ENCODE measurements around the gene PTPN11. TPM values are rescaled to one million over a fixed set of nuclear protein-coding genes. Genes with fewer than 3 reads are reported as not detected.

The PTPN11 gene
- total RNA-seq, 2 experiments from 2014 or later: 44.6 to 46.4 TPM

DNA sequence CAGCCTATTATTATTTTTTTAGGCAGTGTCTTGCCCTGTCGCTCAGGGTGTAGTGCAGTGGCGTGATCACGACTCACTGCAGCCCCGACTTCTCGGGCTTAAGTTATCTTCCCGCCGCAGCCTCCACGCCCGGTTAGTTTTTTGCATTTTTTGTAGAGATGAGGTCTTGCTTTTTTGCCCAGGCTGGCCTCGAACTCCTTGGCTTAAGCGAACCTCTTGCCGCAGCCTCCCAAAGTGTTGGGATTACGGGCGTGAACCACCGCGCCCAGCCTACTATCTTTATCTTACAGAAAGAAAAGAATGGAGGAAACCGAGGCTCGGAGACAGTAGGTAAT is 507 bp upstream of the PTPN11 start:
- Mint-ChIP-seq H3K27ac (peak overlapping the region; percentile 99), H3K9me3 (no peaks in the 10 kb centered on the region), H3K36me3 (ENCODE audit: low read depth) (peaks cover 6% of the 10 kb centered on the region), H3K4me3 (peak overlapping the region; percentile 97), H3K27me3 (no peaks in the 10 kb centered on the region), H3K4me1 (ENCODE audit: low read depth) (peaks cover 40% of the 10 kb centered on the region)
- CTCF ChIA-PET: no interaction called here
- Histone ChIP-seq H3K4me3 (ENCODE audit: low read length) (peak overlapping the region; percentile 79), H3K4me1 (ENCODE audit: insufficient read depth, low read length) (peaks cover 35% of the 10 kb centered on the region), H3K36me3 (ENCODE audit: insufficient read depth, low read length) (no peaks in the 10 kb centered on the region), H3K27ac (ENCODE audit: low read depth in 1 of 2, low read length in 2 of 2) (peak overlapping the region; percentile 83 to 88), H3K27me3 (ENCODE audit: control insufficient read depth in 1 of 2, insufficient read depth in 2 of 2, low read length in 2 of 2) (no peaks in the 10 kb centered on the region), H3K9me3 (ENCODE audit: control insufficient read depth in 1 of 2, insufficient read depth in 1 of 2, low read length in 2 of 2) (no peaks in the 10 kb centered on the region)
- DNase-seq: peak in 2 of 14 experiments; percentile 2 to 6
- TF ChIP-seq, protein P1, sequence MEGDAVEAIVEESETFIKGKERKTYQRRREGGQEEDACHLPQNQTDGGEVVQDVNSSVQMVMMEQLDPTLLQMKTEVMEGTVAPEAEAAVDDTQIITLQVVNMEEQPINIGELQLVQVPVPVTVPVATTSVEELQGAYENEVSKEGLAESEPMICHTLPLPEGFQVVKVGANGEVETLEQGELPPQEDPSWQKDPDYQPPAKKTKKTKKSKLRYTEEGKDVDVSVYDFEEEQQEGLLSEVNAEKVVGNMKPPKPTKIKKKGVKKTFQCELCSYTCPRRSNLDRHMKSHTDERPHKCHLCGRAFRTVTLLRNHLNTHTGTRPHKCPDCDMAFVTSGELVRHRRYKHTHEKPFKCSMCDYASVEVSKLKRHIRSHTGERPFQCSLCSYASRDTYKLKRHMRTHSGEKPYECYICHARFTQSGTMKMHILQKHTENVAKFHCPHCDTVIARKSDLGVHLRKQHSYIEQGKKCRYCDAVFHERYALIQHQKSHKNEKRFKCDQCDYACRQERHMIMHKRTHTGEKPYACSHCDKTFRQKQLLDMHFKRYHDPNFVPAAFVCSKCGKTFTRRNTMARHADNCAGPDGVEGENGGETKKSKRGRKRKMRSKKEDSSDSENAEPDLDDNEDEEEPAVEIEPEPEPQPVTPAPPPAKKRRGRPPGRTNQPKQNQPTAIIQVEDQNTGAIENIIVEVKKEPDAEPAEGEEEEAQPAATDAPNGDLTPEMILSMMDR (IDR thresholded peaks at IDR 0.05): no peak
- ATAC-seq (ENCODE audit: poor library complexity): no peak
- POLR2A ChIA-PET: interaction anchor here (0.6 to 1.3 kb wide), 7 partner anchors 10 to 577 kb away, joined by 3 to 4 read pairs (median 3); partner anchors contain the start of gene TRAFD1
- intact Hi-C loops (cut with DNase I, micrococcal nuclease): loop anchor here (1.0 to 5.0 kb wide), 4 partner anchors 8 to 819 kb away; partner anchors contain the start of genes ATXN2 (in 1 of the 2), MAPKAPK5 (in 1 of the 2) and RPL6 (in 1 of the 2)

DNA sequence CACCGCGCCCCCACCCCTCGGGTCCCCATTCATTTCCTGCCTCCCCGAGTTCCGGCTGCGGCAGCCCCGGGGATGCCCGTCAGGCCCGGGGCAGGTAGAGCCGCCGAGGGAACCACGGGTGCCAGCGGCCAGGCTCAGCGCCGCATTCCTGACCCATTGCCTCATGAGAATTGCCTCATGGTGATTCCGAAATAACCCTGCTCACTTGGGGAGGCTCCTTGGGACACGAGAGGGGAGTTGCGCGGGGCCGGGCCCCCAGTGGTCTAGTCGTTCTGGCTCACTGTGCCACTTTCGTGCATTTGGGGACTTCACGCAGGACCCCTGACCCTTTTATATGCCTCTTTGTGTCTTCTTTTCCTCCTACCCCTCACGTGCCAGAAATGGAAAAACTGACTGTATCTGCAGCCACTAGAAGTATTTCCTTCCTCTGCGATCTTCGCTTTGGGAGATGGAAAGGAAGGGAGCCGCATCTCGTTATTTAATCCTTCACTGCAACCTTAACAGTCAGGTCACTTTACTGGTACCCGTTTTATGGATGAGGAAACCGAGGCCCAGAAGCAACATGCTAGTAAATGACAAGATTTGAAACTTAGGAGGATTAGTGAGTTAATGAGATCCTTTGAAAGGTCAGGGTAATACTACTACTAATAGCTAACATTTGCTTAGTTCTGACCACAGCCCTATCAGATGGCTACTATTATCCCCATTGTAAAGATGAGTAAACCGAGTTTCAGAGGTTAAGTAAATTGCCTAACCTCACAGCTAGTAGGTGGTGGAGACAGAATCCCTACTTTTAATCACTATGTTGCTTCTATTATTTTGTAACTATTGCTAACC is 768 bp downstream of the PTPN11 start:
- POLR2A ChIA-PET: interaction anchor here (0.8 to 1.3 kb wide), 4 partner anchors 16 to 735 kb away, joined by 3 to 4 read pairs (median 4); no protein-coding TSS in a partner anchor
- peaks cover 11% of the 10 kb centered on the region for H3K36me3 Mint-ChIP-seq (ENCODE audit: low read depth)
- no peaks in the 10 kb centered on the region for H3K9me3 Mint-ChIP-seq
- Histone ChIP-seq H3K36me3 (ENCODE audit: insufficient read depth, low read length) (no peaks in the 10 kb centered on the region), H3K27ac (ENCODE audit: low read depth in 1 of 2, low read length in 2 of 2) (peak overlapping the region; percentile 82 to 83), H3K4me3 (ENCODE audit: low read length) (peak overlapping the region; percentile 79), H3K9me3 (ENCODE audit: control insufficient read depth in 1 of 2, insufficient read depth in 1 of 2, low read length in 2 of 2) (no peaks in the 10 kb centered on the region), H3K4me1 (ENCODE audit: insufficient read depth, low read length) (peaks cover 40% of the 10 kb centered on the region), H3K27me3 (ENCODE audit: control insufficient read depth in 1 of 2, insufficient read depth in 2 of 2, low read length in 2 of 2) (no peaks in the 10 kb centered on the region)
- peaks cover 48% of the 10 kb centered on the region for H3K4me1 Mint-ChIP-seq (ENCODE audit: low read depth)
- intact Hi-C loops (cut with DNase I, micrococcal nuclease): loop anchor here in 1 of 2 experiments (2.0 to 5.0 kb wide), 2 partner anchors 577 to 821 kb away; partner anchors contain the start of genes ATXN2 and MAPKAPK5
- TF ChIP-seq, protein P1 (IDR thresholded peaks at IDR 0.05): peak; percentile 6
- DNase-seq (peak in 3 of 14 experiments; percentile 1 to 65 (median 17)), ATAC-seq (ENCODE audit: poor library complexity) (peak; percentile 56)
- peak overlapping the region; percentile 90 for H3K4me3 Mint-ChIP-seq
- H3K27me3 Mint-ChIP-seq: no peaks in the 10 kb centered on the region
- H3K27ac Mint-ChIP-seq: peak overlapping the region; percentile 99
- CTCF ChIA-PET: no interaction called here

DNA sequence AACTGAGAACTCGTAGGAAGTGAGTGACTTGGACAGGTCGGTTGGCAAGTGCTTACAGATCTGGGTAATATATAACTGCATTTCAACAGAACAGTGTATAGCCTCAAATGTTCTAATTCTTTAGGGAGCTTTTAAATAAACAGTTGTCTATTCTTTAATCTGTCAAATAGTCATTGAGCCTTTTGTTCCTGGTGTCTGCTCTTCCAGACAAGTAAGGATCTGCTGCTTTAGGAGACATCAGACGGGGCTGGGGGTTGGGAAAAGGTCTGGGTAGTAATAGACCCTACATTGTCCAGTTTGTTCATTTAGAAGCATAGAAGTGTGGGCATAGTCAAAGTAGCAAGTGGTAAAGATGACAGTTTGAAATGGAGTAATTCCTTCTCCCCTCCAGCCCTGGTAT is 2.0 kb downstream of the PTPN11 start:
- no peak for ATAC-seq (ENCODE audit: poor library complexity)
- Histone ChIP-seq H3K9me3 (ENCODE audit: control insufficient read depth in 1 of 2, insufficient read depth in 1 of 2, low read length in 2 of 2) (no peaks in the 10 kb centered on the region), H3K36me3 (ENCODE audit: insufficient read depth, low read length) (no peaks in the 10 kb centered on the region), H3K27ac (ENCODE audit: low read depth in 1 of 2, low read length in 2 of 2) (no peak overlapping the region), H3K4me3 (ENCODE audit: low read length) (no peak overlapping the region), H3K27me3 (ENCODE audit: control insufficient read depth in 1 of 2, insufficient read depth in 2 of 2, low read length in 2 of 2) (no peaks in the 10 kb centered on the region), H3K4me1 (ENCODE audit: insufficient read depth, low read length) (peaks cover 48% of the 10 kb centered on the region)
- ChIA-PET CTCF (no interaction called here), POLR2A (no interaction called here)
- Mint-ChIP-seq H3K27ac (peak overlapping the region; percentile 99), H3K4me1 (ENCODE audit: low read depth) (peaks cover 48% of the 10 kb centered on the region), H3K27me3 (no peaks in the 10 kb centered on the region), H3K4me3 (peak overlapping the region; percentile 90), H3K9me3 (no peaks in the 10 kb centered on the region), H3K36me3 (ENCODE audit: low read depth) (peaks cover 11% of the 10 kb centered on the region)
- TF ChIP-seq, protein P1 (IDR thresholded peaks at IDR 0.05): no peak
- DNase-seq: no peak
- intact Hi-C loops (cut with DNase I, micrococcal nuclease): no loop called here

Measured in CD4-positive, alpha-beta T cell (primary cell).